ENCODE results near the gene C1QTNF6. TPM values are rescaled to one million over a fixed set of nuclear protein-coding genes. Genes with fewer than 3 reads are reported as not detected.

The C1QTNF6 gene
- total and polyA plus RNA-seq, 4 donors = 3.1 to 4.5 (median 4.0) TPM

DNA sequence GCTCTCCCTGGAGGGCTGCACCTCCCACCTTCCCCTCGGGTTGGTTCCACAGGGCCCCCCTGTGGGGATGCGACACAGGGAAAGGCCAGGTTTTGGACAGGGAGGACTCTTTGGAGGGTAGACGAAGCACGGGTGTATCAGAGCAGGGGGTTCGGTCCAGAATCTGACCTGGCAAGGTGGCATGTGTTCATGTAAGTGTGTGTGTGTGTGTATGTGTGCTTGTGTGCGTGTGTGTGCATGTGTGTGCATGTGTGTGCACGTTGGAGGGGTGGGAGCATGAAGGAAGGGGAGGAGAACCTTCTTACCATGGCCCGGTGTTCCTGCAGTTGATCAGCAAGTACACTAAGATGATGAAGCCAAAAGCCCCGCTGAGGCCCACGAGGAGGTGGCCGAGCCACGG lies 53.0 kb downstream of the C1QTNF6 start:
- Histone ChIP-seq H3K9ac (ENCODE audit: low read depth in 1 of 2, low read length in 2 of 2) (no peak overlapping the region), H3K4me3 (ENCODE audit: low read depth in 1 of 3, low read length in 3 of 3) (no peak overlapping the region), H3K9me3 (ENCODE audit: control insufficient read depth in 4 of 4, low read length in 3 of 4) (no peaks in the 10 kb centered on the region), H3K27ac (ENCODE audit: low read depth in 1 of 2, low read length in 2 of 2) (no peak overlapping the region), H3K27me3 (ENCODE audit: control insufficient read depth in 4 of 4, insufficient read depth in 4 of 4, low read length in 3 of 4) (no peaks in the 10 kb centered on the region), H3K4me1 (ENCODE audit: control insufficient read depth in 4 of 4, insufficient read depth in 4 of 4, low read length in 3 of 4) (no peaks in the 10 kb centered on the region), H3K36me3 (ENCODE audit: control insufficient read depth in 4 of 4, insufficient read depth in 3 of 4, low read depth in 1 of 4, low read length in 3 of 4) (no peaks in the 10 kb centered on the region)
- WGBS = 87% methylated on average over 12 of the region's 12 CpGs
- no peak for DNase-seq (ENCODE audit: low spot score)
- TF ChIP-seq, protein P1, sequence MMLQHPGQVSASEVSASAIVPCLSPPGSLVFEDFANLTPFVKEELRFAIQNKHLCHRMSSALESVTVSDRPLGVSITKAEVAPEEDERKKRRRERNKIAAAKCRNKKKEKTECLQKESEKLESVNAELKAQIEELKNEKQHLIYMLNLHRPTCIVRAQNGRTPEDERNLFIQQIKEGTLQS (IDR thresholded peaks at IDR 0.05) = no peak
- no peak for TF ChIP-seq RAD21 (IDR thresholded peaks at IDR 0.05)
- TF ChIP-seq HNF4G (IDR thresholded peaks at IDR 0.05) = no peak
- TF ChIP-seq GABPA (IDR thresholded peaks at IDR 0.05 in 1 of 2, conservative IDR thresholded peaks at IDR 0.05 in 1 of 2) = no peak

DNA sequence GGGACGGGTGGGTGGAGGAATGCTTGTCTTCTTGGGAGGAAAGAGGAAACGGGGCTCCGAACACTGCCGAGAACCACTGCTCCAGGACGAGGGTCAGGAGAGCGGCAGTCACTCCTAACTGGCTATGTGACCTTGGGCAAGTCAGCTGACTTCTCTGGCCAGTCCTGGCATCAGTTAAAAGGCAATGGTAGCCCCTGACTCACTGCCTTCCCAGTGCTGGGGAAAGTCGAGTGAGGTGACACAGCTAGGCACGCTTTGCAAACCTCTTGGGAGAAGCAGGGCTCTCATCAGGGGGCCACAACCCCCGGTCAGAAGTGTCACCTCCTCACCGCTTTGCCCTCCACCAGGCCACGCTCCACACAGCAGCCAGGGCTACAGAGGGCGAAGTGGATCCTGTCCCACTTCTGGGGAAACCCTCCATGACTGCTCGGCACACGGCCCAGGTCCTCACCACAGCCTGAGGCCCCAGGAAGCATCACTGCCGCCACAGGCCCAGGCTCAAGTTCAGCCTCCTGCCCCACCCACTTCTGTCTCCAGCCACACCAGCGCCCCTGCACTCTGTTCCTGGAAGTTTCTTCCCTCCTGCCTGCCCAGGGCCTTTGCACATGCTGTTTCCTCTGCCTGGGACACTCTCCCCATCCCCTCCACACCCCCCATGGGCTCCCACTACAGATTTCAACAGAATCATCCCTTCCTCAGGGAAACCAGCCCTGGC lies 54.6 kb downstream of the C1QTNF6 start:
- Histone ChIP-seq H3K27ac (ENCODE audit: low read depth in 1 of 2, low read length in 2 of 2) (no peak overlapping the region), H3K4me1 (ENCODE audit: control insufficient read depth in 4 of 4, insufficient read depth in 4 of 4, low read length in 3 of 4) (peaks cover 1 to 12% (median 9%) of the 10 kb centered on the region in 4 donors), H3K4me3 (ENCODE audit: low read depth in 1 of 3, low read length in 3 of 3) (no peak overlapping the region), H3K9ac (ENCODE audit: low read depth in 1 of 2, low read length in 2 of 2) (no peak overlapping the region), H3K36me3 (ENCODE audit: control insufficient read depth in 4 of 4, insufficient read depth in 3 of 4, low read depth in 1 of 4, low read length in 3 of 4) (no peaks in the 10 kb centered on the region), H3K27me3 (ENCODE audit: control insufficient read depth in 4 of 4, insufficient read depth in 4 of 4, low read length in 3 of 4) (no peaks in the 10 kb centered on the region), H3K9me3 (ENCODE audit: control insufficient read depth in 4 of 4, low read length in 3 of 4) (no peaks in the 10 kb centered on the region)
- no peak for DNase-seq (ENCODE audit: low spot score)
- TF ChIP-seq RAD21 (IDR thresholded peaks at IDR 0.05) (no peak), NR2F2 (IDR thresholded peaks at IDR 0.05) (no peak), FOXA2 (IDR thresholded peaks at IDR 0.05) (no peak), RXRA (IDR thresholded peaks at IDR 0.05) (no peak), JUND (IDR thresholded peaks at IDR 0.05) (no peak), YY1 (IDR thresholded peaks at IDR 0.05) (no peak), EGR1 (IDR thresholded peaks at IDR 0.05; ENCODE audit: low read depth in 2 of 2) (no peak), FOXA1 (IDR thresholded peaks at IDR 0.05) (no peak), HNF4A (conservative IDR thresholded peaks at IDR 0.05) (no peak), GABPA (IDR thresholded peaks at IDR 0.05 in 1 of 2, conservative IDR thresholded peaks at IDR 0.05 in 1 of 2) (no peak), SP1 (IDR thresholded peaks at IDR 0.05) (no peak), TAF1 (conservative IDR thresholded peaks at IDR 0.05) (no peak), HNF4G (IDR thresholded peaks at IDR 0.05) (no peak)
- TF ChIP-seq, protein P2, sequence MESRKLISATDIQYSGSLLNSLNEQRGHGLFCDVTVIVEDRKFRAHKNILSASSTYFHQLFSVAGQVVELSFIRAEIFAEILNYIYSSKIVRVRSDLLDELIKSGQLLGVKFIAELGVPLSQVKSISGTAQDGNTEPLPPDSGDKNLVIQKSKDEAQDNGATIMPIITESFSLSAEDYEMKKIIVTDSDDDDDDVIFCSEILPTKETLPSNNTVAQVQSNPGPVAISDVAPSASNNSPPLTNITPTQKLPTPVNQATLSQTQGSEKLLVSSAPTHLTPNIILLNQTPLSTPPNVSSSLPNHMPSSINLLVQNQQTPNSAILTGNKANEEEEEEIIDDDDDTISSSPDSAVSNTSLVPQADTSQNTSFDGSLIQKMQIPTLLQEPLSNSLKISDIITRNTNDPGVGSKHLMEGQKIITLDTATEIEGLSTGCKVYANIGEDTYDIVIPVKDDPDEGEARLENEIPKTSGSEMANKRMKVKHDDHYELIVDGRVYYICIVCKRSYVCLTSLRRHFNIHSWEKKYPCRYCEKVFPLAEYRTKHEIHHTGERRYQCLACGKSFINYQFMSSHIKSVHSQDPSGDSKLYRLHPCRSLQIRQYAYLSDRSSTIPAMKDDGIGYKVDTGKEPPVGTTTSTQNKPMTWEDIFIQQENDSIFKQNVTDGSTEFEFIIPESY (IDR thresholded peaks at IDR 0.05) = no peak
- TF ChIP-seq, protein P1 (IDR thresholded peaks at IDR 0.05) = no peak
- TF ChIP-seq, protein P3, sequence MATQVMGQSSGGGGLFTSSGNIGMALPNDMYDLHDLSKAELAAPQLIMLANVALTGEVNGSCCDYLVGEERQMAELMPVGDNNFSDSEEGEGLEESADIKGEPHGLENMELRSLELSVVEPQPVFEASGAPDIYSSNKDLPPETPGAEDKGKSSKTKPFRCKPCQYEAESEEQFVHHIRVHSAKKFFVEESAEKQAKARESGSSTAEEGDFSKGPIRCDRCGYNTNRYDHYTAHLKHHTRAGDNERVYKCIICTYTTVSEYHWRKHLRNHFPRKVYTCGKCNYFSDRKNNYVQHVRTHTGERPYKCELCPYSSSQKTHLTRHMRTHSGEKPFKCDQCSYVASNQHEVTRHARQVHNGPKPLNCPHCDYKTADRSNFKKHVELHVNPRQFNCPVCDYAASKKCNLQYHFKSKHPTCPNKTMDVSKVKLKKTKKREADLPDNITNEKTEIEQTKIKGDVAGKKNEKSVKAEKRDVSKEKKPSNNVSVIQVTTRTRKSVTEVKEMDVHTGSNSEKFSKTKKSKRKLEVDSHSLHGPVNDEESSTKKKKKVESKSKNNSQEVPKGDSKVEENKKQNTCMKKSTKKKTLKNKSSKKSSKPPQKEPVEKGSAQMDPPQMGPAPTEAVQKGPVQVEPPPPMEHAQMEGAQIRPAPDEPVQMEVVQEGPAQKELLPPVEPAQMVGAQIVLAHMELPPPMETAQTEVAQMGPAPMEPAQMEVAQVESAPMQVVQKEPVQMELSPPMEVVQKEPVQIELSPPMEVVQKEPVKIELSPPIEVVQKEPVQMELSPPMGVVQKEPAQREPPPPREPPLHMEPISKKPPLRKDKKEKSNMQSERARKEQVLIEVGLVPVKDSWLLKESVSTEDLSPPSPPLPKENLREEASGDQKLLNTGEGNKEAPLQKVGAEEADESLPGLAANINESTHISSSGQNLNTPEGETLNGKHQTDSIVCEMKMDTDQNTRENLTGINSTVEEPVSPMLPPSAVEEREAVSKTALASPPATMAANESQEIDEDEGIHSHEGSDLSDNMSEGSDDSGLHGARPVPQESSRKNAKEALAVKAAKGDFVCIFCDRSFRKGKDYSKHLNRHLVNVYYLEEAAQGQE (IDR thresholded peaks at IDR 0.05) = no peak
- TF ChIP-seq, protein P4, sequence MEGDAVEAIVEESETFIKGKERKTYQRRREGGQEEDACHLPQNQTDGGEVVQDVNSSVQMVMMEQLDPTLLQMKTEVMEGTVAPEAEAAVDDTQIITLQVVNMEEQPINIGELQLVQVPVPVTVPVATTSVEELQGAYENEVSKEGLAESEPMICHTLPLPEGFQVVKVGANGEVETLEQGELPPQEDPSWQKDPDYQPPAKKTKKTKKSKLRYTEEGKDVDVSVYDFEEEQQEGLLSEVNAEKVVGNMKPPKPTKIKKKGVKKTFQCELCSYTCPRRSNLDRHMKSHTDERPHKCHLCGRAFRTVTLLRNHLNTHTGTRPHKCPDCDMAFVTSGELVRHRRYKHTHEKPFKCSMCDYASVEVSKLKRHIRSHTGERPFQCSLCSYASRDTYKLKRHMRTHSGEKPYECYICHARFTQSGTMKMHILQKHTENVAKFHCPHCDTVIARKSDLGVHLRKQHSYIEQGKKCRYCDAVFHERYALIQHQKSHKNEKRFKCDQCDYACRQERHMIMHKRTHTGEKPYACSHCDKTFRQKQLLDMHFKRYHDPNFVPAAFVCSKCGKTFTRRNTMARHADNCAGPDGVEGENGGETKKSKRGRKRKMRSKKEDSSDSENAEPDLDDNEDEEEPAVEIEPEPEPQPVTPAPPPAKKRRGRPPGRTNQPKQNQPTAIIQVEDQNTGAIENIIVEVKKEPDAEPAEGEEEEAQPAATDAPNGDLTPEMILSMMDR (IDR thresholded peaks at IDR 0.05; ENCODE audit: low read depth, low read length, missing input control) = no peak
- TF ChIP-seq, protein P5, sequence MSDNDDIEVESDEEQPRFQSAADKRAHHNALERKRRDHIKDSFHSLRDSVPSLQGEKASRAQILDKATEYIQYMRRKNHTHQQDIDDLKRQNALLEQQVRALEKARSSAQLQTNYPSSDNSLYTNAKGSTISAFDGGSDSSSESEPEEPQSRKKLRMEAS (IDR thresholded peaks at IDR 0.05) = no peak
- 74% methylated on average over 16 of the region's 16 CpGs for WGBS
